Panc1 (cell line): ENCODE data around the gene IP6K2.

Source experiments
- POLR2AphosphoS5 ChIP-seq: IDR thresholded peaks from 2 replicates; pipeline ENCODE4 v1.6.1; 2012; ENCODE audit warnings: mild to moderate bottlenecking, low read depth, low read length, moderate library complexity
- SIN3A ChIP-seq: IDR thresholded peaks from 2 replicates; pipeline ENCODE4 v1.6.1; 2012; ENCODE audit warnings: low read depth, mild to moderate bottlenecking, low read length, moderate library complexity, borderline replicate concordance; ENCODE audit not compliant: insufficient read depth
- TCF7L2 ChIP-seq: IDR thresholded peaks from 2 replicates; pipeline ENCODE4 v1.6.1; 2011; ENCODE audit warnings: mild to moderate bottlenecking, low read depth, low read length, inconsistent platforms
- TF ChIP-seq, protein P1 (sequence below): fragments of 450-650 bp; IDR thresholded peaks from 2 replicates; pipeline ENCODE4 v1.5.1; 2017; ENCODE audit warnings: mild to moderate bottlenecking
- TF ChIP-seq, protein P2 (sequence below), 2 experiments: IDR thresholded peaks; 2 replicates each; pipeline ENCODE4 v1.6.1; 2011 to 2012; ENCODE audit warnings: low read depth in 2 of 2, control low read depth in 1 of 2, low read length in 1 of 2, mild to moderate bottlenecking in 1 of 2, moderate library complexity in 1 of 2; ENCODE audit not compliant: insufficient read depth in 1 of 2

DNA sequence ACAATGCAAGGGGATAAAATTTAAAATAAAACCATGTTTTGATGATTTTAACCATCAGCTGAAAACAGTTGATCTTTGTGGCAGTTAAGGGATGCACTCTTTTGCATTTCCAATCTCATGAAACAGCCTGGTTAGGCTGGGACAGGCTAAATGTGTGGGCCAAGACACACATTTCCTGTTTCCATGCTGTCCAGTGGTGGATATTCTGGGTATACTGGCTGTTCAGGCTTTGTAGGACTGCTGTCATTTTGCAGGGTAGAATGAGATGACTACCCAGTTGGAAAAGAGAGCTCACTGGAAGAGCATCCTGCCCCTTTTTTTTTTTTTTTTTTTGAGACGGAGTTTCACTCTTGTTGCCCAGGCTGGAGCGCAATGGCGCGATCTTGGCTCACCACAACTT is 42.0 kb upstream of the IP6K2 start:
- TF ChIP-seq, protein P1, sequence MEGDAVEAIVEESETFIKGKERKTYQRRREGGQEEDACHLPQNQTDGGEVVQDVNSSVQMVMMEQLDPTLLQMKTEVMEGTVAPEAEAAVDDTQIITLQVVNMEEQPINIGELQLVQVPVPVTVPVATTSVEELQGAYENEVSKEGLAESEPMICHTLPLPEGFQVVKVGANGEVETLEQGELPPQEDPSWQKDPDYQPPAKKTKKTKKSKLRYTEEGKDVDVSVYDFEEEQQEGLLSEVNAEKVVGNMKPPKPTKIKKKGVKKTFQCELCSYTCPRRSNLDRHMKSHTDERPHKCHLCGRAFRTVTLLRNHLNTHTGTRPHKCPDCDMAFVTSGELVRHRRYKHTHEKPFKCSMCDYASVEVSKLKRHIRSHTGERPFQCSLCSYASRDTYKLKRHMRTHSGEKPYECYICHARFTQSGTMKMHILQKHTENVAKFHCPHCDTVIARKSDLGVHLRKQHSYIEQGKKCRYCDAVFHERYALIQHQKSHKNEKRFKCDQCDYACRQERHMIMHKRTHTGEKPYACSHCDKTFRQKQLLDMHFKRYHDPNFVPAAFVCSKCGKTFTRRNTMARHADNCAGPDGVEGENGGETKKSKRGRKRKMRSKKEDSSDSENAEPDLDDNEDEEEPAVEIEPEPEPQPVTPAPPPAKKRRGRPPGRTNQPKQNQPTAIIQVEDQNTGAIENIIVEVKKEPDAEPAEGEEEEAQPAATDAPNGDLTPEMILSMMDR: no peak
- no peak for TF ChIP-seq POLR2AphosphoS5
- TF ChIP-seq, protein P2, sequence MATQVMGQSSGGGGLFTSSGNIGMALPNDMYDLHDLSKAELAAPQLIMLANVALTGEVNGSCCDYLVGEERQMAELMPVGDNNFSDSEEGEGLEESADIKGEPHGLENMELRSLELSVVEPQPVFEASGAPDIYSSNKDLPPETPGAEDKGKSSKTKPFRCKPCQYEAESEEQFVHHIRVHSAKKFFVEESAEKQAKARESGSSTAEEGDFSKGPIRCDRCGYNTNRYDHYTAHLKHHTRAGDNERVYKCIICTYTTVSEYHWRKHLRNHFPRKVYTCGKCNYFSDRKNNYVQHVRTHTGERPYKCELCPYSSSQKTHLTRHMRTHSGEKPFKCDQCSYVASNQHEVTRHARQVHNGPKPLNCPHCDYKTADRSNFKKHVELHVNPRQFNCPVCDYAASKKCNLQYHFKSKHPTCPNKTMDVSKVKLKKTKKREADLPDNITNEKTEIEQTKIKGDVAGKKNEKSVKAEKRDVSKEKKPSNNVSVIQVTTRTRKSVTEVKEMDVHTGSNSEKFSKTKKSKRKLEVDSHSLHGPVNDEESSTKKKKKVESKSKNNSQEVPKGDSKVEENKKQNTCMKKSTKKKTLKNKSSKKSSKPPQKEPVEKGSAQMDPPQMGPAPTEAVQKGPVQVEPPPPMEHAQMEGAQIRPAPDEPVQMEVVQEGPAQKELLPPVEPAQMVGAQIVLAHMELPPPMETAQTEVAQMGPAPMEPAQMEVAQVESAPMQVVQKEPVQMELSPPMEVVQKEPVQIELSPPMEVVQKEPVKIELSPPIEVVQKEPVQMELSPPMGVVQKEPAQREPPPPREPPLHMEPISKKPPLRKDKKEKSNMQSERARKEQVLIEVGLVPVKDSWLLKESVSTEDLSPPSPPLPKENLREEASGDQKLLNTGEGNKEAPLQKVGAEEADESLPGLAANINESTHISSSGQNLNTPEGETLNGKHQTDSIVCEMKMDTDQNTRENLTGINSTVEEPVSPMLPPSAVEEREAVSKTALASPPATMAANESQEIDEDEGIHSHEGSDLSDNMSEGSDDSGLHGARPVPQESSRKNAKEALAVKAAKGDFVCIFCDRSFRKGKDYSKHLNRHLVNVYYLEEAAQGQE (IDR thresholded peaks at IDR 0.05; ENCODE audit: insufficient read depth in 1 of 2, low read depth in 2 of 2, low read length in 1 of 2): no peak
- TF ChIP-seq TCF7L2: no peak
- no peak for TF ChIP-seq SIN3A
